Skeletal muscle cell (primary cell): ENCODE measurements around the gene WDR19.
"Not testable (repeated sequence)": the region's sequence is repeated elsewhere in the genome, so short reads cannot be mapped to it uniquely, and the experiment has no call there.

Source experiments
- DNase-seq: peaks from one replicate; pipeline ENCODE4 v3.0.0-alpha.2; 2010; ENCODE audit warnings: low read depth
- H3K4me3 ChIP-seq: 2 replicates; pipeline ENCODE4 v1.5.1; 2011; ENCODE audit warnings: low read depth, mild to moderate bottlenecking, control low read depth, low read length, moderate library complexity

Gene WDR19

DNA sequence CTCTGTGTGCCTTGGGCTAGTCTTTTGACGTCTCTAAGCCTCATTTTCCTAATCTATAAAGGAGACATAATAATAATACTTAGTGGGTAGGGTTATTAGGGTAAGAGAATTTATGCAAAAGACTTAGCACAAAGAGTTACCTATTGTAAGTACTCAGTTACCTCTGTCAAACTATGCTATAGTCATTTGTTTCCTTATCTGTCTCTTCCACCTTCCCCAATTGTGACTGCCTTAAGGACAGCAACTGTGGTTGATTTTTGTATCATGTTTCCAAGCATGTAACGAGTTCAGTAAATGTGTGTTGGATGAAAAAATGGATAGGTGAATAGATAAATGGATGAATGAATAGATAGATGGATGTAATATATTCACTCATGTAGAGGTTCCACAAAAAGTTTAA, 48.1 kb downstream of the WDR19 start:
- DNase-seq: no peak
- no peak overlapping the region for H3K4me3 ChIP-seq

DNA sequence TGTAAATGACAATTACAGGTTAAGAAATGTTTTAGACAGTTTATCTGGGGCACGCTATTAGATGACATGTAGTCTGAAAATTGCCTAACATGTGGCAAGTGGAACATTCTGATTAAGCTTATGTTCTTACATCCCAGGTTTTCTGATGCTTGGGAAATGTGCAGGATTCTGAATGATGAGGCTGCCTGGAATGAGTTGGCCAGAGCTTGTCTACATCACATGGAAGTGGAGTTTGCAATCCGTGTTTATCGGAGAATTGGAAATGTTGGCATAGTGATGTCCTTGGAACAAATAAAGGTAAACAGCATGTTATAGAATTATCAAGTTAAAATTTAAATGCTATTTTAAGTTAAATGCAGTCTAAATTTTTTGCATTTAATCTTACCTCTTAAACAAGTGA, 49.3 kb downstream of the WDR19 start:
- no peak overlapping the region for H3K4me3 ChIP-seq
- no peak for DNase-seq

- DNase-seq: no peak
Observed at GRCh38 chr4:39232100-39232499, 49.8 kb downstream of the WDR19 start.

GRCh38 chr4:39233114-39233513, 50.8 kb downstream of the WDR19 start:
- H3K4me3 ChIP-seq: no peak overlapping the region
- no peak for DNase-seq

More at GRCh38 chr4:39232100-39232499, 49.8 kb downstream of the WDR19 start:
- H3K4me3 ChIP-seq: no peak overlapping the region

DNA sequence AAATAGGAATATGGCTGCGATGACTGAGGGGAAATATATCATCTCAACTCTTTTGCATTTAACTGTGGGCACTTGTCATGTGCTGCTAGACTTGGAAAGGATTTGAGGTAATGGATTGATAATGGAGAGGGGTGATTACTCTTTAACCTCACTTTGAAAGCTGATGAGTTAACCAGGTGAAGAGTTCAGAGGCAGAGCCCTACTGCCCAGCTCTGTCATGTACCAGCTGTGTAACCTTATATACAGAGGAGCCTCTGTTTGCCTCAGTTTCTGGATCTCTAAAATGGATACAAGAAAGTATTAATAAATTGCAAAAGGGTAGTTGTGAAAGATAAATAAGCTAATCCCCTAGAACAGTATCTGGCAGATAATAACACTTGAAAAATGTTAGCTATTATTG, 51.5 kb downstream of the WDR19 start:
- H3K4me3 ChIP-seq: no peak overlapping the region
- no peak for DNase-seq

DNA sequence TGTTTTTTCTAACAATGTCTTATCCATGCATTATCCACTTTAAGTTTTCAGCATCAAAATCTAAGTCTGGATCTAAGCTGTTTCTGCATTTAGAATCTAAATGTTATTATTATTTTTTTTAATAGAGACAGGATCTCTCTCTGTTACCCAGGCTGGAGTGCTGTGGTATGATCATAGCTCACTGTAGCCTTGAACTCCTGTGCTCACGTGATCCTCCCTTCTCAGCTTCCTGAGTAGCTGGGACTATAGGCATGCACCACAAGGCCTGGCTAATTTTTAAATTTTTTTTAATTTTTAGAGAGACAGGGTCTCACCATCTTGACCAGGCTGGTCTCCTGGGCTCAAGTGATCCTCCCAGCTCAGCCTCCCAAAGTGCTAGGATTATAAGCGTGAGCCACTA, 52.7 kb downstream of the WDR19 start:
- DNase-seq: no peak
- H3K4me3 ChIP-seq: no peak overlapping the region

DNA sequence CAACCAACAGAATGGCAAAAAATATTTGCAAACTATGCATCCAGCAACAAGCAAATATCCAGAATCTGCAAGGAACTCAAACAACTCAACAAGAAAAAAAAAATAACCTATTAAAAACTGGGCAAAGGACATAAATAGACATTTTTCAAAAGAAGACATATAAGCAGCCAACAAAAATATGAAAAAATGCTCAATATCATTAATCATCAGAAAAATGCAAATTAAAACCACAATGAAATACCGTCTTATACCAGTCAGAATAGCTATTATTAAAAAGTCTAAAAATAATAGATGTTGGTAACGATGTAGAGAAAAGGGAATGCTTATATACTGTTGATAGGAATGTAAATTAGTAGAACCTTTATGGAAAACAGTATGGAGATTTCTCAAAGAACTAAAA, 53.4 kb downstream of the WDR19 start:
- H3K4me3 ChIP-seq: no peak overlapping the region
- DNase-seq: no peak

GRCh38 chr4:39237179-39237578, 54.9 kb downstream of the WDR19 start:
- H3K4me3 ChIP-seq: no peak overlapping the region
- DNase-seq: no peak

- DNase-seq: no peak
- H3K4me3 ChIP-seq: no peak overlapping the region
Observed at GRCh38 chr4:39243462-39243861, 61.1 kb downstream of the WDR19 start.

- no peak overlapping the region for H3K4me3 ChIP-seq
- no peak for DNase-seq
Observed at GRCh38 chr4:39255266-39255665, 72.9 kb downstream of the WDR19 start.

- no peak for DNase-seq
- H3K4me3 ChIP-seq: no peak overlapping the region
Observed at GRCh38 chr4:39255871-39256270, 73.5 kb downstream of the WDR19 start.

DNA sequence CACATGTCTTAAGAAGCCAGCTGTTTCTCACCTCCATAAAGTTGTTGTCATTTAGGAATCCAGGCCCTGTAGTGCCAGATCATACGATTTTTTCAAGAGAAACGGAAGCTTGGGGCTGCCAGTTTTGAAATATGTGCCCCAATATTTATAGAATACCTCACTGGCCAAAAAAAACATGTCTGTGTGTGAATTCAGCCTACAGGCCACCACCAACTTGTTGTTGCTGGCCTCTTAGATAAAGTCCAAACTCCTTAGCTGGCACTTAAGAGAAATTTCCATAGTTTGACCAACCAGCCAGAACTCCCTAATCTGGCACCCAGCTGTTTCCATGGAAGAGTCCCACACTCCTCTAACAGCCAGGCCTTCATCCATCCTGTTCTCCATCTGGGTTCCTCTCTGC, 74.1 kb downstream of the WDR19 start:
- DNase-seq: no peak
- no peak overlapping the region for H3K4me3 ChIP-seq

DNA sequence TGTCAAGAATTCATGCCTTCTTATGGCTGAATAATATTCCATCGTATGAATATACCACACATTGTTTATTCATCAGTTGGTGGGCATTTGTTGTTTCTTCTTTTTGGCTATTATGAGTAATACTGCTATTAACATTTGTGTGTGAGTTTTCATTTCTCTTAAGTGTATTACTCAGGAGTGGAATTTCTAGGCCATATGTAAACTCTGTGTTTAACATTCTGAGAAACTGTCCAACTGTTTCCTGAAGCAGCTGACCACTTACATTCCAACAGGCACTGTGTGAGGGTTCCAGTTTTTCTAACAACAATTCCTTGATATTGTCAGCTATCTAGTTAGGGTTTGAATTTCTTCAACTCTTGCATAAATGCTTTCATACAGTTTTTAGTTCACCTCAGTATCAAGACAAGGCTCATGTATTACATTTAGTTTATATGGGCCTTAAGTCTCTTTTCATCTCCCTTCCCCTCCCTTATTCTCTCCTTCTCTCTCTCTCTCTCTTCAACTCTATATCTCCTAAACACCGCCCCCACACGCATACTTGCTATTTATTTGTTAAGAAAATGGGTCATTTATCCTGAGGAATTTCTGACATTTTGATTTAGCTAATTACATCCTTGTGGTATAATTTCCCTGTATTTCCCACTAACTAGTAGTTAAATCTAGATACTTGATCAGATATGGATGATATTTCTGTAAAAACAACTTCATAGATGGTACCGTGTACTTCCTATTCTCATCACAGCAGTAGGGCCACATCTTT, 77.4 kb downstream of the WDR19 start:
- H3K4me3 ChIP-seq: no peak overlapping the region
- DNase-seq: no peak

DNA sequence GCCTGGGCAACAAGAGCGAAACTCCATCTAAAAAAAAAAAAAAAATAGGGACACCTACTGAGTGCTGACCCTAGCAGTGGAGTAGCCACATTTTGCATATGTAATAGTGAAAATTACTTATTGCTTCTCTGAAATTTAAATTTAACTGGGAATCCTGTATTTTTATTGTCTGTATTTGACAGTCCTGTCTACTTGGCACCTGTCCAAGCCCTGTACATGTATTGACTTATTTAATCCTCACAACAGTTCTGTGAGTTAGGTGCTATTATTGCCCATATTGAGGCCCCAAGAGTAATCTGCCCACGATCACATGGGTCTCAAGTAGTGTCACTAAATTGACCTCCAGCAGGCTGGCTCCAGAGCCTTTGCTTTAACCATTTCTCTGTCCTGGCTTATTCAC, 81.6 kb downstream of the WDR19 start:
- H3K4me3 ChIP-seq: no peak overlapping the region
- no peak for DNase-seq

DNA sequence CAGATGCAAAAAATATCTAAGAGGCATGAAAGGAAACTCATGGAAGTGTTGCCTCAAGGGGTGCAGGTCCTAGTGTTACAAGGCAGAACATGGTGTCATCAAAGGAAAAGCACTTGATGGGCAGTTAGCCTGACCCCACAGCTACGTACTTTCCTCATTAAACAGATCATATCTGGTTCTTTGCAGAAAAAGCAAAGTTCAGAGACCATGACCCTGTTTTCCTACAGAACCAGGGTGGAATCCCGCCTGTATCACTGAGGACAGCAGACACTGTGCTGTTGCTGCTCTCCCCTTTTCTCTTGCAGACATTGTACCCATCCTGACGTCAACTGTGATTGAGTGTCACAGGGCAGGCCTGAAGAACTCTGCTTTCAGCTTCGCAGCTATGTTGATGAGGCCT, 92.2 kb downstream of the WDR19 start:
- no peak for DNase-seq

GRCh38 chr4:39277661-39278060, 95.3 kb downstream of the WDR19 start:
- not testable (repeated sequence) for H3K4me3 ChIP-seq, DNase-seq

More for the DNA sequence above, 92.2 kb downstream of the WDR19 start:
- H3K4me3 ChIP-seq: no peak overlapping the region

GRCh38 chr4:39278476-39278875, 96.1 kb downstream of the WDR19 start:
- no peak overlapping the region for H3K4me3 ChIP-seq
- DNase-seq: no peak

DNA sequence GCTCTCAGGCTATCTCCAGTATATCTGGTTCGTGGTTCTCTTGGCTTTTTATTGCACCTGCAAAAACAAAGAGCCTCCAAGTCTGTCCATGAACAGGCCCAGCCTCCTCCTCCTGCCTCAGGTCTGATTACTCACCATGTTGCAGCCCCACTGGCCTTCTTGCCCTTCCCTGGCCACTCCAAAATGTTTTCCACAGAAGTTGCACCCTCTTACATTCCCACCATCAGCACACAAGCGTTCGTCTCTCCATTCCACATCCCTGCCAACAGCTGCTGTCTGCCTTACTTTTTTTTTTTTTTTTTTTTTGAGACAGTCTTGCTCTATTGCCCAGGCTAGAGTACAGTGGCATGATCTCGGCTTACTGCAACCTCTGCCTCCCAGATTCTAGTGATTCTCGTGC, 97.1 kb downstream of the WDR19 start:
- no peak for DNase-seq
- no peak overlapping the region for H3K4me3 ChIP-seq

GRCh38 chr4:39280770-39281169, 98.4 kb downstream of the WDR19 start:
- no peak for DNase-seq
- H3K4me3 ChIP-seq: no peak overlapping the region

GRCh38 chr4:39285111-39285795, 102.9 kb downstream of the WDR19 start:
- DNase-seq: no peak
- H3K4me3 ChIP-seq: no peak overlapping the region

DNA sequence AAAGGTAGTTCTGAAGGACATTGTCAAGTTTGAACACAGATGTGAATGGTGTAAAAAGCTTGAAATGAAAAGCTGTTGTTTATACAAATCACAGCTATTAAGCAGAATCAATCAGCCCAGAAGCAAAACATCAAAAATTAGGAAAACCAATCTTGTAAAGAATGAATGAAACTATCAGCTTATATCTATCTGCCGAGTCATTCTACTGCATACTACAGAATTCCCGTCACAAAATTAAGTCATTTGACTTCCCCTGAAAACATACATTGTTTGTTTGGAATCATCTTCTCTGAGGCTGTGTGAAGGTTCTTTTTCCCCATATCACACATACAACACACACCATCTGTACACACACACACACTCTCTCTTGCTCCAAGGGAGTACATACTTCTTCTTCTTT, 103.5 kb downstream of the WDR19 start:
- H3K4me3 ChIP-seq: no peak overlapping the region
- DNase-seq: no peak
